Keratinocyte (primary cell): Measurements from ENCODE around the gene OR10A4. TPM values are rescaled to one million over a fixed set of nuclear protein-coding genes. Genes with fewer than 3 reads are reported as not detected.

Experiments used
- DNase-seq: peaks from one replicate; pipeline ENCODE4 v3.0.0-alpha.2; 2011; ENCODE audit warnings: low read depth, missing footprints, low spot score
- FAIRE-seq: peaks from 2 replicates; lab custom pipeline; 2011; peaks lifted over from hg19 to GRCh38; lab: Jason Lieb, UNC
- H2AFZ ChIP-seq: 2 replicates; pipeline ENCODE4 v1.6.0; 2012; ENCODE audit warnings: low read length, control low read depth, inconsistent platforms; ENCODE audit not compliant: control insufficient read depth
- H3K27ac ChIP-seq: 2 replicates; pipeline ENCODE4 v1.5.1; 2011; ENCODE audit warnings: low read length; ENCODE audit not compliant: control insufficient read depth, insufficient read depth
- H3K27me3 ChIP-seq: 3 replicates; pipeline ENCODE4 v1.6.0; 2011; ENCODE audit warnings: low read length; ENCODE audit not compliant: control insufficient read depth, insufficient read depth; ENCODE audit errors: extremely low read depth
- H3K36me3 ChIP-seq, 2 experiments: 2 replicates in 1 of 2; 3 replicates in 1 of 2; pipeline ENCODE4 v1.5.1; 2011; ENCODE audit warnings: low read length in 2 of 2, mild to moderate bottlenecking in 1 of 2; ENCODE audit not compliant: control insufficient read depth in 2 of 2, insufficient read depth in 2 of 2; ENCODE audit errors: extremely low read depth in 1 of 2
- H3K4me1 ChIP-seq: 3 replicates; pipeline ENCODE4 v1.5.1; 2011; ENCODE audit warnings: low read length; ENCODE audit not compliant: control insufficient read depth, insufficient read depth; ENCODE audit errors: extremely low read depth
- H3K4me2 ChIP-seq: 3 replicates; pipeline ENCODE4 v1.6.0; 2011; ENCODE audit warnings: low read depth, low read length; ENCODE audit not compliant: control insufficient read depth, insufficient read depth; ENCODE audit errors: extremely low read depth
- H3K4me3 ChIP-seq, 3 experiments: fragments of 200-600 bp in 1 of 3; sonication (generic) in 1 of 3; 2 replicates in 2 of 3; 3 replicates in 1 of 3; pipeline ENCODE4 v1.5.1; 2011 to 2016; ENCODE audit warnings: low read length in 3 of 3, mild to moderate bottlenecking in 3 of 3, control low read depth in 2 of 3, inconsistent platforms in 1 of 3, low read depth in 1 of 3, mixed read lengths in 1 of 3, mixed run types in 1 of 3, moderate library complexity in 1 of 3; ENCODE audit not compliant: control insufficient read depth in 2 of 3, insufficient read depth in 2 of 3; ENCODE audit errors: extremely low read depth in 1 of 3
- H3K79me2 ChIP-seq: 2 replicates; pipeline ENCODE4 v1.6.0; 2012; ENCODE audit warnings: low read length; ENCODE audit not compliant: control insufficient read depth, insufficient read depth
- H3K9ac ChIP-seq: 3 replicates; pipeline ENCODE4 v1.6.0; 2011; ENCODE audit warnings: low read length; ENCODE audit not compliant: control insufficient read depth, insufficient read depth; ENCODE audit errors: extremely low read depth
- H3K9me1 ChIP-seq: 3 replicates; pipeline ENCODE4 v1.6.0; 2011; ENCODE audit warnings: low read length; ENCODE audit not compliant: control insufficient read depth, insufficient read depth; ENCODE audit errors: extremely low read depth
- H3K9me3 ChIP-seq: 2 replicates; pipeline ENCODE4 v1.5.1; 2012; ENCODE audit warnings: low read depth, low read length; ENCODE audit not compliant: control insufficient read depth
- H4K20me1 ChIP-seq: 3 replicates; pipeline ENCODE4 v1.6.0; 2011; ENCODE audit warnings: low read length; ENCODE audit not compliant: control insufficient read depth, insufficient read depth; ENCODE audit errors: extremely low read depth
- EZH2 ChIP-seq: IDR thresholded peaks from one replicate; pipeline ENCODE4 v1.6.1; 2012; ENCODE audit warnings: inconsistent platforms, mild to moderate bottlenecking, low read length, moderate library complexity
- dilution Hi-C: fragments of 300-500 bp; cut with MboI; formaldehyde crosslinking; loops from one replicate; pipeline ENCODE4 v1.7.0; 2020; ENCODE audit warnings: low sequenced_read_pairs; ENCODE audit not compliant: extremely low pct_ligation_motif_present
- polyA plus RNA-seq, 5 experiments: library from polyadenylated mRNA; depleted of rRNA in 3 of 5; stranded (reverse) in 3 of 5; stranded (forward) in 1 of 5; unstranded in 1 of 5; fragments of >200 nt; gene quantifications; 1 replicate in 1 of 5; 2 replicates in 3 of 5; 3 replicates in 1 of 5; pipeline versions ENCODE4 v1.2.1 to v1.2.3, GENCODE V29; 2011 to 2012; ENCODE audit warnings: missing spikeins in 2 of 5, low read depth in 1 of 5, low replicate concordance in 1 of 5
- TF ChIP-seq, protein P1 (sequence below), 3 experiments: IDR thresholded peaks in 1 of 3; conservative IDR thresholded peaks in 1 of 3; optimal IDR thresholded peaks in 1 of 3; 2 replicates in 2 of 3; 3 replicates in 1 of 3; pipeline versions ENCODE3 to v1.5.1; 2011; ENCODE audit warnings: low read length in 3 of 3, mild to moderate bottlenecking in 3 of 3, moderate library complexity in 2 of 3, control low read depth in 1 of 3, inconsistent platforms in 1 of 3; ENCODE audit not compliant: insufficient read depth in 2 of 3; ENCODE audit errors: extremely low read depth in 1 of 3

The OR10A4 gene
- polyA plus RNA-seq, 1 donor (not counting 4 experiments of a cell fraction or from before 2014, with no cell fraction given) = not detected

DNA sequence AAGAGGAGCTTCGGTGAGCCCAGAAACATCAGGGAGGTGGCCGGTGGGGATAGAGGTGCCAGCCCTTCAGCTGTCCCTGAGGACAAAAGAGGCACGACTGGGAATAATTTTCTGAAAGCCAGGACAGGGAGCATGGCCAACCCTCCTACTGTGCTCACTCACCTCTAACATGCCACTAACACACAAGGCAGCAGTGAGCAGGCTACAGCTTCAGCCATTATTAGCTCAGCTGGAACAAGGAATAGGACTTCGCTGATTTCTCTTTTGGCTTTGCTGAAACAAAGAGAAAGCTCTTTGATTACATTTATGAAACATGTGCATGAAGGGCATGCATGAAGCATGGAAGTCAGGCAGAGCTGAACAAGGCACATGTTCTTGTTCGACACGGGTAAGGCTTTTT lies 43.1 kb upstream of the OR10A4 start:
- TF ChIP-seq, protein P1, sequence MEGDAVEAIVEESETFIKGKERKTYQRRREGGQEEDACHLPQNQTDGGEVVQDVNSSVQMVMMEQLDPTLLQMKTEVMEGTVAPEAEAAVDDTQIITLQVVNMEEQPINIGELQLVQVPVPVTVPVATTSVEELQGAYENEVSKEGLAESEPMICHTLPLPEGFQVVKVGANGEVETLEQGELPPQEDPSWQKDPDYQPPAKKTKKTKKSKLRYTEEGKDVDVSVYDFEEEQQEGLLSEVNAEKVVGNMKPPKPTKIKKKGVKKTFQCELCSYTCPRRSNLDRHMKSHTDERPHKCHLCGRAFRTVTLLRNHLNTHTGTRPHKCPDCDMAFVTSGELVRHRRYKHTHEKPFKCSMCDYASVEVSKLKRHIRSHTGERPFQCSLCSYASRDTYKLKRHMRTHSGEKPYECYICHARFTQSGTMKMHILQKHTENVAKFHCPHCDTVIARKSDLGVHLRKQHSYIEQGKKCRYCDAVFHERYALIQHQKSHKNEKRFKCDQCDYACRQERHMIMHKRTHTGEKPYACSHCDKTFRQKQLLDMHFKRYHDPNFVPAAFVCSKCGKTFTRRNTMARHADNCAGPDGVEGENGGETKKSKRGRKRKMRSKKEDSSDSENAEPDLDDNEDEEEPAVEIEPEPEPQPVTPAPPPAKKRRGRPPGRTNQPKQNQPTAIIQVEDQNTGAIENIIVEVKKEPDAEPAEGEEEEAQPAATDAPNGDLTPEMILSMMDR (optimal IDR thresholded peaks at IDR 0.05 in 1 of 3, IDR thresholded peaks at IDR 0.05 in 1 of 3, conservative IDR thresholded peaks at IDR 0.05 in 1 of 3; ENCODE audit: extremely low read depth in 1 of 3, insufficient read depth in 2 of 3, low read length in 3 of 3) = no peak
- TF ChIP-seq EZH2 = no peak
- Histone ChIP-seq H3K4me3 (no peak overlapping the region), H3K36me3 (no peaks in the 10 kb centered on the region), H3K9me1 (no peaks in the 10 kb centered on the region), H3K4me2 (no peak overlapping the region), H3K9ac (no peak overlapping the region), H3K79me2 (no peaks in the 10 kb centered on the region), H3K9me3 (no peaks in the 10 kb centered on the region), H3K27me3 (no peaks in the 10 kb centered on the region), H3K27ac (no peak overlapping the region), H2AFZ (no peak overlapping the region), H4K20me1 (no peaks in the 10 kb centered on the region), H3K4me1 (no peaks in the 10 kb centered on the region)
- FAIRE-seq (no peak), DNase-seq (no peak)
- dilution Hi-C loops = no loop called here

DNA sequence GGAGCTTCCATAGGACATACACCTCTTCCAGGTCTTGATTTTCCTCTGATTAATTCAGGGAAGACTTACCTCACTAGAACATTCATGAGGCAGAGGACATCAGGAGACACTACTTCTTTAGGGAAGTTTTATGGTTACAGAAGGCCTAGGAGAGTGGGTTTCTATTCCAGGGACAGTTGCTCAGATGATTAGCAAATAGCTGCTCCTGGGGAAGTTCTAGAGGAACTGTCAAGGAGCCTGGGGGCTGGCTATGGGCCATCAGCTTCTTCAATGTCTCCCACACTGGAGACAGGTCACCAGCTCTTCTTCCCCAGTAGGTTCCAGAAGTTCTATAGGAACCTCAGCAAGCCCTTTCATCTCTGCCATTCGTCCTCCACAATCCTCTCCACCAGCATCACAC lies 42.4 kb upstream of the OR10A4 start:
- DNase-seq (no peak), FAIRE-seq (no peak)
- Histone ChIP-seq H4K20me1 (no peaks in the 10 kb centered on the region), H3K4me3 (no peak overlapping the region), H3K9me1 (no peaks in the 10 kb centered on the region), H3K79me2 (no peaks in the 10 kb centered on the region), H3K9ac (no peak overlapping the region), H2AFZ (no peak overlapping the region), H3K27ac (no peak overlapping the region), H3K27me3 (no peaks in the 10 kb centered on the region), H3K4me2 (no peak overlapping the region), H3K4me1 (no peaks in the 10 kb centered on the region), H3K36me3 (no peaks in the 10 kb centered on the region), H3K9me3 (no peaks in the 10 kb centered on the region)
- dilution Hi-C loops = no loop called here
- TF ChIP-seq EZH2 = no peak
- TF ChIP-seq, protein P1 (optimal IDR thresholded peaks at IDR 0.05 in 1 of 3, IDR thresholded peaks at IDR 0.05 in 1 of 3, conservative IDR thresholded peaks at IDR 0.05 in 1 of 3; ENCODE audit: extremely low read depth in 1 of 3, insufficient read depth in 2 of 3, low read length in 3 of 3) = no peak
